Measurements from ENCODE around the gene TOPORS.

DNA sequence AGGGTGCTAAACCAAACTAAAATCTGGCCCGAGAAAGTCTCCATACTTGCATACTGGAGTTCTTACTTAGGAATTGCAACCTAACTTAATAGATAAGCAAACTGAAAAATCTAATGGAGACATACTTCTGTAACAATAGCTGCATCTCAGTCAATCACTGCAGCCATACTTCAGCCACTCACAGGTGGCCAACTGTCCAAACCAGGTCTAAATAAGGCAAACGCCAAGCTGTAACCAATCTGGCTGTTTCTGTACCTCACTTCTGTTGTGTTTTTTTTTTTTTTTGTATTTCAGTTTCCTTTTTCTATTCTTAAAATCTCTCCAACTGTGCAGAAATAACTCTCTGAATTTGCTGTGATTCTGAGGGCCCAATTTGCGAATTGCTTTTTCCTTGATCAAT lies 24.9 kb upstream of the TOPORS start:
- TF ChIP-seq, protein P1, sequence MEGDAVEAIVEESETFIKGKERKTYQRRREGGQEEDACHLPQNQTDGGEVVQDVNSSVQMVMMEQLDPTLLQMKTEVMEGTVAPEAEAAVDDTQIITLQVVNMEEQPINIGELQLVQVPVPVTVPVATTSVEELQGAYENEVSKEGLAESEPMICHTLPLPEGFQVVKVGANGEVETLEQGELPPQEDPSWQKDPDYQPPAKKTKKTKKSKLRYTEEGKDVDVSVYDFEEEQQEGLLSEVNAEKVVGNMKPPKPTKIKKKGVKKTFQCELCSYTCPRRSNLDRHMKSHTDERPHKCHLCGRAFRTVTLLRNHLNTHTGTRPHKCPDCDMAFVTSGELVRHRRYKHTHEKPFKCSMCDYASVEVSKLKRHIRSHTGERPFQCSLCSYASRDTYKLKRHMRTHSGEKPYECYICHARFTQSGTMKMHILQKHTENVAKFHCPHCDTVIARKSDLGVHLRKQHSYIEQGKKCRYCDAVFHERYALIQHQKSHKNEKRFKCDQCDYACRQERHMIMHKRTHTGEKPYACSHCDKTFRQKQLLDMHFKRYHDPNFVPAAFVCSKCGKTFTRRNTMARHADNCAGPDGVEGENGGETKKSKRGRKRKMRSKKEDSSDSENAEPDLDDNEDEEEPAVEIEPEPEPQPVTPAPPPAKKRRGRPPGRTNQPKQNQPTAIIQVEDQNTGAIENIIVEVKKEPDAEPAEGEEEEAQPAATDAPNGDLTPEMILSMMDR (IDR thresholded peaks at IDR 0.05; ENCODE audit: borderline replicate concordance, extremely low read depth, low read length, poor library complexity, severe bottlenecking) = no peak
- TF ChIP-seq EZH2 (IDR thresholded peaks at IDR 0.05; ENCODE audit: borderline replicate concordance, low read depth, low read length, severe bottlenecking) = no peak
